ENCODE measurements around the gene NKAIN4. TPM values are rescaled to one million over a fixed set of nuclear protein-coding genes. Genes with fewer than 3 reads are reported as not detected.

NKAIN4 gene
- total RNA-seq, 1 experiment from 2014 or later = not detected

GRCh38 chr20:63232235-63233060 lies 21.8 kb downstream of the NKAIN4 start:
- peak; percentile 67 for DNase-seq
- intact Hi-C loops (cut with micrococcal nuclease; ENCODE audit: unreplicated experiment) = no loop called here
- H3K4me1 Mint-ChIP-seq (ENCODE audit: low read depth, unreplicated experiment) = peaks cover 34% of the 10 kb centered on the region
- peak overlapping the region; percentile 27 for H3K4me3 Mint-ChIP-seq (ENCODE audit: low read depth, unreplicated experiment)
- H3K36me3 Mint-ChIP-seq (ENCODE audit: insufficient read depth, unreplicated experiment) = peaks cover 11% of the 10 kb centered on the region
- H3K27me3 Mint-ChIP-seq (ENCODE audit: unreplicated experiment) = no peaks in the 10 kb centered on the region
- CTCF ChIA-PET = interaction anchor here (0.9 to 4.2 kb wide), 4 partner anchors 8 to 37 kb away, joined by 3 to 68 read pairs (median 4); no protein-coding TSS in a partner anchor
- BruUV-seq (replicated peaks) = no TSS peak
- no peaks in the 10 kb centered on the region for H3K9me3 Mint-ChIP-seq (ENCODE audit: low read depth, unreplicated experiment)
- no peak for TF ChIP-seq CTCF (IDR thresholded peaks at IDR 0.05; ENCODE audit: unreplicated experiment)
- peak overlapping the region; percentile 63 for H3K27ac Mint-ChIP-seq (ENCODE audit: unreplicated experiment)

- TF ChIP-seq CTCF (IDR thresholded peaks at IDR 0.05; ENCODE audit: unreplicated experiment) = no peak
- no peak for DNase-seq
- no peak overlapping the region for H3K27ac Mint-ChIP-seq (ENCODE audit: unreplicated experiment)
- BruUV-seq (replicated peaks) = no TSS peak
- no peak overlapping the region for H3K4me3 Mint-ChIP-seq (ENCODE audit: low read depth, unreplicated experiment)
- CTCF ChIA-PET = no interaction called here
- intact Hi-C loops (cut with micrococcal nuclease; ENCODE audit: unreplicated experiment) = no loop called here
- no peaks in the 10 kb centered on the region for H3K27me3 Mint-ChIP-seq (ENCODE audit: unreplicated experiment)
- H3K36me3 Mint-ChIP-seq (ENCODE audit: insufficient read depth, unreplicated experiment) = peaks cover 11% of the 10 kb centered on the region
- H3K4me1 Mint-ChIP-seq (ENCODE audit: low read depth, unreplicated experiment) = peaks cover 31% of the 10 kb centered on the region
- no peaks in the 10 kb centered on the region for H3K9me3 Mint-ChIP-seq (ENCODE audit: low read depth, unreplicated experiment)
These were observed 23.4 kb downstream of the NKAIN4 start for GRCh38 chr20:63230800-63231268.

GRCh38 chr20:63228806-63229205 lies 25.5 kb downstream of the NKAIN4 start:
- H3K36me3 Mint-ChIP-seq (ENCODE audit: insufficient read depth, unreplicated experiment) = peaks cover 17% of the 10 kb centered on the region
- H3K27me3 Mint-ChIP-seq (ENCODE audit: unreplicated experiment) = no peaks in the 10 kb centered on the region
- H3K27ac Mint-ChIP-seq (ENCODE audit: unreplicated experiment) = no peak overlapping the region
- no peak for TF ChIP-seq CTCF (IDR thresholded peaks at IDR 0.05; ENCODE audit: unreplicated experiment)
- no peak overlapping the region for H3K4me3 Mint-ChIP-seq (ENCODE audit: low read depth, unreplicated experiment)
- no TSS peak for BruUV-seq (replicated peaks)
- H3K9me3 Mint-ChIP-seq (ENCODE audit: low read depth, unreplicated experiment) = no peaks in the 10 kb centered on the region
- peaks cover 39% of the 10 kb centered on the region for H3K4me1 Mint-ChIP-seq (ENCODE audit: low read depth, unreplicated experiment)
- CTCF ChIA-PET = no interaction called here
- no peak for DNase-seq
- intact Hi-C loops (cut with micrococcal nuclease; ENCODE audit: unreplicated experiment) = no loop called here

- CTCF ChIA-PET = no interaction called here
- H3K36me3 Mint-ChIP-seq (ENCODE audit: insufficient read depth, unreplicated experiment) = peaks cover 12% of the 10 kb centered on the region
- H3K27ac Mint-ChIP-seq (ENCODE audit: unreplicated experiment) = no peak overlapping the region
- TF ChIP-seq CTCF (IDR thresholded peaks at IDR 0.05; ENCODE audit: unreplicated experiment) = no peak
- no peaks in the 10 kb centered on the region for H3K9me3 Mint-ChIP-seq (ENCODE audit: low read depth, unreplicated experiment)
- no TSS peak for BruUV-seq (replicated peaks)
- H3K4me3 Mint-ChIP-seq (ENCODE audit: low read depth, unreplicated experiment) = no peak overlapping the region
- peaks cover 7% of the 10 kb centered on the region for H3K27me3 Mint-ChIP-seq (ENCODE audit: unreplicated experiment)
- no peak for DNase-seq
- intact Hi-C loops (cut with micrococcal nuclease; ENCODE audit: unreplicated experiment) = no loop called here
- H3K4me1 Mint-ChIP-seq (ENCODE audit: low read depth, unreplicated experiment) = peaks cover 35% of the 10 kb centered on the region
These were observed 27.0 kb downstream of the NKAIN4 start for GRCh38 chr20:63227260-63227659.
